ENCODE measurements around the gene CDR2L.

DNA sequence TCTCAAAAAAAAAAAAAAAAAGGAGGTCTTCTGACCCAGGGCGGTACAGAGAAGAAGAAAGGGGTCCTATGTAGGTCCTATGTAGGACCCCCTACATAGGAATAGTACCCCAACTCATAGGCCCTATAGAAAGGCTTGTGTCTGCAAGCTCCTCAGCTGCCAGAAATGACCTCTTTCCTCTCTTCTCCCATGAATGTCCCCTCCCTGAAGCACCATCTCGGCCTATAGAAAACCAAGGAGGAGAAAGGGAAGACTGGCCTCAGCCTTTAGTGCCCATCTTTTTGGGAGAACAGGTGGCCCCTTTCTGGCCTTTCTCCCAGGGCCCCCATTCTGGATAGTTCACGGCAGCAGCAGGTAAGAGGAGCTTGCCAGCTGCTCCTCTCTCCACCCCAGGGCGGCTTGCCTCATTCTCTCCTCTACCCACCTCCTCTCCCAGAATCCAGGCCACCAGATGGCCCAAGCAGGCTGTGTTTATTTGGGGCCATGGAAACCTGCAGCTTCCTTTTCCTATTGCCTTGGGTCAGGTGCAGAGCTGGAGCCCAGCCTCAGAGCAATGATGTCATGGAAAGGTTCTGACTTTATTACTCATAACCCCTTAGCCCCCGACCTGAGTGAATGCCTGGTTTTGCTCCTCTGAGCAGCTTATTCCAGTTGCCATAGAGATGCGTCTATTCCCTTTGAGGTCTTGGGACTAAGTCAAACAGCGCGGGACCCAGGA, 23.4 kb downstream of the CDR2L start:
- TF ChIP-seq POLR2A (IDR thresholded peaks at IDR 0.05) = no peak
- TF ChIP-seq EP300 (IDR thresholded peaks at IDR 0.05) = no peak
- no peak for TF ChIP-seq CTCF (IDR thresholded peaks at IDR 0.05)

Data from ovary (tissue), 3 donors.